ENCODE results near the gene NR0B2. TPM values are rescaled to one million over a fixed set of nuclear protein-coding genes. Genes with fewer than 3 reads are reported as not detected.

NR0B2 gene
- total and polyA plus RNA-seq, 2 of the 13 experiments (the other 11 are each of a cell fraction or from before 2014, with no cell fraction given) = 72.5 to 133 TPM

DNA sequence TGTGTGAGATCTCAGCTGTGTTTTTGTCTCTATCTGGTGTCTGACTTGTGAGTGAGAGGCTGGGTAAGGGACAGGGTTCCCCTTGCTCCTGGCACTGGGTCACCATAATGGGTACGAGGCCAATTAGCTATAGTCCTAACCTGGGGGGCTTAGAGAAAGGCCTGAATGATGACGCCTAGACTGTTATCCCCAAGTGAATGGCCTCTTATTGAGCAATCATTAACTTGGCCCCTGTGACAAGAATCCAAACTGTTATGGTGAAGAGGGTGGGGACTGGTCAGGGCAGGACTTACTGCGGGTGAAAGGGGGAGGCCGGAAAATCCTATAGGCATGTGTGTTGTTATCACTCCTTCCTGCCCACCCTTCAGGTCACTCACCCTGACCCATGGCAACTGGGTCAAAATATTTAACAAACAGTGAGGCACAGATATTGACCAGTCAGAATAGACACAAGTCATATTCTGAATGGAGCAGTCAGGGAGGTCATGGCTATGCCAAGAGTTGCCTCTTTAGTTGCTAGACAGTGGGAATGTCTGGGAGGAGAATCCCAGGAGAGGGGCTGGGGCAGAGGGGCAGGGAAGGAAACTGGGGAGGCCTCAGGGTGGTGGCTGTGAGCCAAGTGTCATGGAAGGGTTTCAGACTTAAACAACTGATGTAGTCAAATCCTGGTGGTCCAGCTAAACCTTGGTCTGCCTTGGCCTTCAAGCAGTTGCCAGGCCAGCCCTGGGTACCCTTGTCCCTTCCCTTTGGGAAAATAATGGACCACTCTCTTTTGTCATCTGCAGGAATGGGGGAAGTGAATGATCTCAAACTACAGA lies 3.2 kb downstream of the NR0B2 start (continued):
- TF ChIP-seq, protein P1, sequence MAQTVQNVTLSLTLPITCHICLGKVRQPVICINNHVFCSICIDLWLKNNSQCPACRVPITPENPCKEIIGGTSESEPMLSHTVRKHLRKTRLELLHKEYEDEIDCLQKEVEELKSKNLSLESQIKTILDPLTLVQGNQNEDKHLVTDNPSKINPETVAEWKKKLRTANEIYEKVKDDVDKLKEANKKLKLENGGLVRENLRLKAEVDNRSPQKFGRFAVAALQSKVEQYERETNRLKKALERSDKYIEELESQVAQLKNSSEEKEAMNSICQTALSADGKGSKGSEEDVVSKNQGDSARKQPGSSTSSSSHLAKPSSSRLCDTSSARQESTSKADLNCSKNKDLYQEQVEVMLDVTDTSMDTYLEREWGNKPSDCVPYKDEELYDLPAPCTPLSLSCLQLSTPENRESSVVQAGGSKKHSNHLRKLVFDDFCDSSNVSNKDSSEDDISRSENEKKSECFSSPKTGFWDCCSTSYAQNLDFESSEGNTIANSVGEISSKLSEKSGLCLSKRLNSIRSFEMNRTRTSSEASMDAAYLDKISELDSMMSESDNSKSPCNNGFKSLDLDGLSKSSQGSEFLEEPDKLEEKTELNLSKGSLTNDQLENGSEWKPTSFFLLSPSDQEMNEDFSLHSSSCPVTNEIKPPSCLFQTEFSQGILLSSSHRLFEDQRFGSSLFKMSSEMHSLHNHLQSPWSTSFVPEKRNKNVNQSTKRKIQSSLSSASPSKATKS (CRISPR knock-in tag; IDR thresholded peaks at IDR 0.05) = 0 out of 2 replicates have a peak, but pooled peaks have one; percentile 38
- TF ChIP-seq ZNF792 (CRISPR knock-in tag; IDR thresholded peaks at IDR 0.05) (peak; percentile 75; the same call in 1 of the 2 replicates), DRAP1 (CRISPR knock-in tag; IDR thresholded peaks at IDR 0.05) (peak; percentile 87; the same call in 1 of the 2 replicates), ZBED4 (CRISPR knock-in tag; IDR thresholded peaks at IDR 0.05; ENCODE audit: borderline replicate concordance) (peak; percentile 84; the same call in 1 of the 2 replicates), ZNF460 (CRISPR knock-in tag; IDR thresholded peaks at IDR 0.05; ENCODE audit: borderline replicate concordance) (peak; percentile 29; the same call in 1 of the 2 replicates), ZNF558 (CRISPR knock-in tag; IDR thresholded peaks at IDR 0.05; ENCODE audit: borderline replicate concordance) (no peak; the same call in 1 of the 2 replicates), ZNF607 (CRISPR knock-in tag; IDR thresholded peaks at IDR 0.05; ENCODE audit: borderline replicate concordance) (peak; percentile 78; the same call in 1 of the 2 replicates), CCDC6 (CRISPR knock-in tag; IDR thresholded peaks at IDR 0.05) (peak; percentile 55; the same call in 1 of the 2 replicates), ERF (CRISPR knock-in tag; IDR thresholded peaks at IDR 0.05) (peak; percentile 87), SMC3 (IDR thresholded peaks at IDR 0.05; ENCODE audit: low read length) (peak; percentile 2; the same call in 1 of the 2 replicates)
- TF ChIP-seq, protein P2, sequence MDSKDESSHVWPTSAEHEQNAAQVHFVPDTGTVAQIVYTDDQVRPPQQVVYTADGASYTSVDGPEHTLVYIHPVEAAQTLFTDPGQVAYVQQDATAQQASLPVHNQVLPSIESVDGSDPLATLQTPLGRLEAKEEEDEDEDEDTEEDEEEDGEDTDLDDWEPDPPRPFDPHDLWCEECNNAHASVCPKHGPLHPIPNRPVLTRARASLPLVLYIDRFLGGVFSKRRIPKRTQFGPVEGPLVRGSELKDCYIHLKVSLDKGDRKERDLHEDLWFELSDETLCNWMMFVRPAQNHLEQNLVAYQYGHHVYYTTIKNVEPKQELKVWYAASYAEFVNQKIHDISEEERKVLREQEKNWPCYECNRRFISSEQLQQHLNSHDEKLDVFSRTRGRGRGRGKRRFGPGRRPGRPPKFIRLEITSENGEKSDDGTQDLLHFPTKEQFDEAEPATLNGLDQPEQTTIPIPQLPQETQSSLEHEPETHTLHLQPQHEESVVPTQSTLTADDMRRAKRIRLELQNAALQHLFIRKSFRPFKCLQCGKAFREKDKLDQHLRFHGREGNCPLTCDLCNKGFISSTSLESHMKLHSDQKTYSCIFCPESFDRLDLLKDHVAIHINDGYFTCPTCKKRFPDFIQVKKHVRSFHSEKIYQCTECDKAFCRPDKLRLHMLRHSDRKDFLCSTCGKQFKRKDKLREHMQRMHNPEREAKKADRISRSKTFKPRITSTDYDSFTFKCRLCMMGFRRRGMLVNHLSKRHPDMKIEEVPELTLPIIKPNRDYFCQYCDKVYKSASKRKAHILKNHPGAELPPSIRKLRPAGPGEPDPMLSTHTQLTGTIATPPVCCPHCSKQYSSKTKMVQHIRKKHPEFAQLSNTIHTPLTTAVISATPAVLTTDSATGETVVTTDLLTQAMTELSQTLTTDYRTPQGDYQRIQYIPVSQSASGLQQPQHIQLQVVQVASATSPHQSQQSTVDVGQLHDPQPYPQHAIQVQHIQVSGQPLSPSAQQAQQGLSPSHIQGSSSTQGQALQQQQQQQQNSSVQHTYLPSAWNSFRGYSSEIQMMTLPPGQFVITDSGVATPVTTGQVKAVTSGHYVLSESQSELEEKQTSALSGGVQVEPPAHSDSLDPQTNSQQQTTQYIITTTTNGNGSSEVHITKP (CRISPR knock-in tag; IDR thresholded peaks at IDR 0.05; ENCODE audit: low read depth) = peak; percentile 92; the same call in 1 of the 2 replicates
- TF ChIP-seq, protein P3, sequence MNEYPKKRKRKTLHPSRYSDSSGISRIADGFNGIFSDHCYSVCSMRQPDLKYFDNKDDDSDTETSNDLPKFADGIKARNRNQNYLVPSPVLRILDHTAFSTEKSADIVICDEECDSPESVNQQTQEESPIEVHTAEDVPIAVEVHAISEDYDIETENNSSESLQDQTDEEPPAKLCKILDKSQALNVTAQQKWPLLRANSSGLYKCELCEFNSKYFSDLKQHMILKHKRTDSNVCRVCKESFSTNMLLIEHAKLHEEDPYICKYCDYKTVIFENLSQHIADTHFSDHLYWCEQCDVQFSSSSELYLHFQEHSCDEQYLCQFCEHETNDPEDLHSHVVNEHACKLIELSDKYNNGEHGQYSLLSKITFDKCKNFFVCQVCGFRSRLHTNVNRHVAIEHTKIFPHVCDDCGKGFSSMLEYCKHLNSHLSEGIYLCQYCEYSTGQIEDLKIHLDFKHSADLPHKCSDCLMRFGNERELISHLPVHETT (CRISPR knock-in tag; conservative IDR thresholded peaks at IDR 0.05) = 0 out of 2 replicates have a peak, but pooled peaks have one; percentile 12

Measured in HepG2 (cell line).